NCI-H1105 treated with DMSO at 0.1 percent for 48 hours (cell line): ENCODE data around the gene PSMD12.
A peak's percentile ranks its signal among the peaks of the same experiment; 100 is the strongest.

Source experiments
- DNase-seq: peaks from one replicate; lab custom pipeline; 2025; lab: John Stamatoyannopoulos, UW

Gene PSMD12

DNA sequence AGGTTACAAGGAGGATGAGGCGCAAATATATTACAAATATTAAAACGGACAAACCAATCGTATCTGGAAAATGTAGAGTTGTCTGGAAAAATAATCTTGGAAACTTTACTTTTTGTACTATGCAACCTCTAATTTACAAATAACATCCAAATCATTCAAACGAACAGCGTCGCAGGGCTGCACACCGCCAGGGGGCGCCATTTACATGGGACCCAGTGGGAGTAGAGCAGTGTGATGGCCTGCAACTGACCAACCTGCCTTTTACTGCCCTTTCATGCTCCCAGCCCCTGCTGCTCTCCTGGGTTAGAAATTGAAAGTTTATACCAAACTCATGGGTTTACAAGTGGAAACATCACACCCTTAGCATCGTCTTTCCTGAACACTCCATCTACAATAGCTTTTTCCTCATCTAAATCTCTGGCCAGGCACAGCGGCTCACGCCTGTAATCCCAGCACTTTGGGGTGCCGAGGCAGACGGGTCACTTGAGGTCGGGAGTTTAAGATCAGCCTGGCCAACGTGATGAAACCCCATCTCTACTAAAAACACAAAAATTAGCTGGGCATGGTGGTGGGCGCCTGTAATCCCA is 20.7 kb upstream of the PSMD12 start:
- DNase-seq, result peak; percentile 30

DNA sequence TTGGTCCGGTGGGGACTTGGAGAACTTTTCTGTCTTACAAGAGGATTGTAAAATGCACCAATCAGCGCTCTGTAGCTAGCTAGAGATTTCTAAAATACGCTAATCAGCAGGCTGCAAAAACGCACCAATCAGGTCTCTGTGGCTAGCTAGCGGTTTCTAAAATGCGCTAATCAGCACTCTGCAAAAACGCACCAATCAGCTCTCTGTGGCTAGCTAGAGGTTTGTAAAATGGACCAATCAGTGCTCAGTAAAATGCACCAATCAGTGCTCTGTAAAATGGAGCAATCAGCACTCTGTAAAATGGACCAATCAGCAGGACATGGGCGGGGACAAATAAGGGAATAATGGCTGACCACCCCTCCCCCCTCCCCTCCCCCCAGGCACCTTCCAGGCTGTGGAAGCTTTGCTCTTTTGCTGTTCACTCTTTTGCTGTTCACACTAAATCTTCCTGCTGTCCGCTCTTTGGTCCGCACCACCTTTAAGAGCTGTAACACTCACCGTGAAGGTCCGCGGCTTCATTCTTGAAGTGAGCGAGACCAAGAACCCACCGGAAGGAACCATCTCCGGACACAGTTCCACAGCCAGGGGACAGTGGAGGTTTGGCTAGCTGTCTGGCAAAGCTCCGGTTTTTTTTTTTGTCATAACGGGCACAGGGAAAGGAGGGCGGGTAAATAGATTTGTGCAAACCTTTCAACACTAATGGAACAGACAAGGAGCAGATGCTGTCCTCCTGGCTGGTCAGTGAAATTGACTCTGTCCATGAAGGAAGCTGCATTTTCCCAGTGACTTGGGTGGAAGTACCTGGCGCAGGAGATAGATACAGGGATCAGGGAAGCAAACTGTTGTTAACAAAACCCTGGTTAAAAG is 19.0 kb upstream of the PSMD12 start:
- no peak for DNase-seq

DNA sequence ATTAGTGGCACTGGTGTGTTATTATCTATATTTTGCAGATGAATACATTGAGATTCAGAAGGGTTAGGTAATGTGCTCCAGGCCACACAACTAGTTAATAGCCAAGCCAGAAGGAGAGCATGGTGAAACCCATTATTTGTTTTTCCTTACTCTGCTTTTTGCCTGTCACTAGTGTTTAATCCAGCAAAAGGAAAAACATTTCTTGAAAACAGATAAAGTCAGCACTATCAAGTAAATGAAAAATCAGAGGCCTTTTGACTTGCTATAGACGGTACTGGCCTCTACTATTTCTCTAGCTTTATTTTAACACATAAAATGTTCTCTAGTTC is 15.5 kb upstream of the PSMD12 start:
- DNase-seq, result no peak

DNA sequence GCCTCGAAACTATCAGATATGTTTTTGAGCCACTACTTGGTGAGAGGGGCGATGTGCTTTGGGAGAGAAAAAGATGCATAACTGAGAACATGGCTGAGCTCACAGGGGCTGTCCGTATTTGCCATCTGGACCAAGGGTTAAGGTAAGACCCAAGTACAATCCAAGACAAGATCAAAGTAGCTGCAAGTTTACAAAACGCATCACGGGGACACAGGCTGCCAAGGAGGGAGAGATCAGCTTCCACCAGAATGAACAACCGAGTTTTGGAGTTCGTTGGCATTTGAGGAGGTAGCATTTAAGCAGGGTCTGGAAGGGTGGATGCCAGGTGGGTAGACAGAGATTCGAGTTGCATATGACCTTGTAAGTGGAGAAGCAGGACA is 12.9 kb upstream of the PSMD12 start:
- no peak for DNase-seq

DNA sequence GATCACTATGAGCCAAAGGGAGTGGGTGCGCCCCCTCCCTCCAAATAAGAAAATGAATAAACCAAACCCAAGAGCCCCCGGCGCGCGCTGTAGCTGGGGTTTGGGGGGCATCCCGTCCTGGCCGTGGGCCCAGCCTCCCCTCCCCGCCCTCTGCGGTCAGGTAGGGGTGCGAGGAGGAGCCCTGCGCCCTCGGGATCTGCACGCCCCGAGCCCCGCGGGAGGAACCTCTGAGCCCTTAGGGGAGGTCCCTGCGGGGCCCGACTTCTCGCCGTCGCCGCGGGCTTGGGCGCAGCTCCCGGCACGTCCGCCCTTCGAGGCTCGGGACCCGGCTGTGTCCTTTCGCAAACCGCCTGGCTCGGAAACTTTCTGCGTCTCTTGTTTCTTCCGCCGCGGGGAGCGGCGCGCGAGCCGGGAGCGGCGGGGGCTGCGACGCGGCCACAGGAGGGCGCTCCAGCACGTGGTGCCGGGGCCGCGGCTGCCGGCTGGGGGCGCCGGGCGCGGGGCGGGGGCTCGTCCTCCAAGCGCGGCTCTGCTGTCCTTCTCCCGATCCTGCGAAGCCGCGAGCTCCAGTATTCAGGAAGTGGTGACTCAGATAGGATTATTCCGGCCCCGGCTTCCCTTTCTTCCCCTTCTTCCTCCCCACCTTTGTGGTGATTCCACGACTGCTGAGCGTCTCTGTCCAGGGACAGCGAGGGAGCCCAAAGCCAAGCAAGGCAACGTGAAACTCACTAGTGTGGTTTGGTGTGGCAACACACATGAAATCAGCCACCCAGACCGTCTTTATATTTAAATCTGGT is 12.3 kb upstream of the PSMD12 start:
- DNase-seq, result peak; percentile 57

DNA sequence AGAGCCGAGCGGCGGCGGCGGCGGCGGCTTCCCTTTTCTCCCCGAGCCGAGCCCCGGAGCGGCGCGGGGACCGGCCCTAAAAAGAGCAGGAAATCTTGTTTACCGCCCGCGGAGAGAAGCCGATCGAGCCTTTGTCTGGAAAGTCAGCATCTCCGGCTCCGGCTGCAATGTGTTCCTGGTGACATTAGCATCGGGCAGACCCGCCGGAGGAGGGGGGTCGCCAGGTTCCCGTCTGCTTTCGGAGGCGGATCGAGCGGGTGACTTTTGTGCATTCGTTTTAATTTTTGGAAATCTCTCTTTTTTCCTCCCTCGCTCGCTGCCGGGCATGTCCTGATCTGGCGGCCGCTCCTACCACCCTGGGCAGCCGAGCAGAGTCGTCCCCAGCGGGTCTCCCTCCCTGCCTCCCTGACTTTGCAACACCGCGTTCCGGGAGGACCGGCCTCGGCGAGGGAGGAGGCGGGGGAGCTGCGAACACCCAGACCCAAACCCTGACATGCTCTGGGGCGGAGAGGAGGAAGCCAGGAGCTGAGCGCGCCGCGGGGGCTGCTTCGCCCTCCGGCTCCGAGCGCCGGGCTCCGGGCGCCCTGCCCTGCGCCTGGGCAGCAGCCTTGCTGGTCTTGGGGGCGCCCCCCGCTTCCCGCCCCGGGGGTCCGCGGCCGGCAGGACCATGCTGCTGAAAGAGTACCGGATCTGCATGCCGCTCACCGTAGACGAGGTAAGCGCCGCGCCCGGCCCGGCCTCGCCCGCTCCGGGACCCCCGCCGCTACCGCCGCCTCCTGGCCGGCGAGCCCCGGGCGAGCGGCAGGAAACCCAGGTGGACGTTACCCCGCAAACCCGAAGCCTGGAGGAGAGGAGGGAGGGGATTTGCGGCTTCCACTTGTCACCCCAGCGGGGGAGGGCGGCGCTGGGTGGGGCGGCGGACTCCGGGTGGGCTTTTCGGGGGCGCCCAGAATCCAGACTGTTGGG is 11.4 kb upstream of the PSMD12 start:
- peak; percentile 62 for DNase-seq

DNA sequence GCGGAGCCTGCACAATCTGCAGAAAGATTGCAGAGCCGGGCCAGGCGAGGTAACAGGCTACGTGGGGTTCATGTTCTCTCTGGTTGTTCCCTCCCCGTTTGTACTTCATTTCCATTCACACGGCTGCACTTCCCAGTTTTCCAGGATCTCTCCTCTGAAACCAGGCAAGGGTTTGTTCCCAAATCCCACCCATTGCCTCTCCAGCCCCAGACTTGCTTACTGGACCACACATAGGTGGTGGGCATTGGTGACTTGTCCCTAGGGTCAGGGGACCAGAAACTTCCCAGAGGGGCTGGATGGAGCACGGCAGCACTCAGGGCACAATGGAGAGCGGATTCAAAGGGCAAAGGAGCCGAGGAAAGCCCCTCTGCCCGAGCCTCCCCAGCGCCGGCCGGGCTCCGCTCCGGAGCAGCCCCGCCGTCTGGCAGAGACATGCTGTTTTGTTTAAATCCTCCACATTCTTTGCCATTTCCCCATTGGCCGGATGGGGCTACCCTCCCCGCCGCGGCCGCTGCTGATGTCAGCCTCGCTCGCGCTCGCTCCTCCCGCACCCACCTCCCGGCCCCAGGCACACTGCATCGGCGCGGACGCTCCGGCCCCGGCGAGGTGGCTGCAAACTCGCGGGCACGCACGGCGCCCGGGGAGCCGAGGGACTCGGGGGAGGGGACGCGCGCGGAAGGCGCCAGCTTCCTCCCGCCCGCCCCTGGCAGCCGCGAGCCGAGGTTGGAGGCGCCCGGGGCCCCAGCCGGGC is 10.5 kb upstream of the PSMD12 start, which contains the start of gene PITPNC1:
Gene PITPNC1, plus strand, starts transcription at position 545 of the 751 bp plus-strand sequence.
- peak; percentile 65 for DNase-seq

DNA sequence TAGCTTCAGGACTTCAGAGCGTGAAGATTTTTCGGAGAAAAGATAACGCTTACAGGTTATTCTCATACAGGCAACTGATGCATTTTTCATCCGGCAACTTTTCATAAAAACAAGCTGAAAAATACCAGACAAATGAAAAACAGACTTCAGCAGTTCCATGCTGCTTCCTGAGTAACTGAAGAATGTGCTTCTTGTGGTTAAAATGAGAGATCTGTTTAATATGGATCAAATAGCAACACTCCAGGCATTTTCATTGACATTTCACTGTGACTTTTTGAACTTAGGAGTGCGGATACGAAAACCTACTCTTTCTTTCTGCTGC is 10.0 kb upstream of the PSMD12 start:
- no peak for DNase-seq

DNA sequence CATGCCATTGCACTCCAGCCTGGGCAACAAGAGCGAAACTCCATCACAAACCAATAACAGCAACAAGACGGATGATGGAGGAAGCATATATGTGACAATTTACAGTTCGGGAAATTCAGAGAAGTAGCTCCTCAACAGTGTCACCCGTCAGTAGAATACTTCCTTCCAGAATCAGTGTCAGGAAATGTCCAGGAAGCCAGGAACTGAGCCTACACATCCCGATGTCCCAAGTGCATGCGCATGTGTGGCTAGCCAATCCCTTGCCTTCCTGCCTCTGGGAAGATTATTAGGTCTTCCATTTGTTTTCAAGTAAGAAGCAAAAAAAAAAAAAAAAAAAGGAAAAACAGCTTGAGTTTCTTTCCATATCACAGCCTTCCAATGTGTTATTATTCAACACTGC is 9.3 kb upstream of the PSMD12 start:
- DNase-seq, result no peak

DNA sequence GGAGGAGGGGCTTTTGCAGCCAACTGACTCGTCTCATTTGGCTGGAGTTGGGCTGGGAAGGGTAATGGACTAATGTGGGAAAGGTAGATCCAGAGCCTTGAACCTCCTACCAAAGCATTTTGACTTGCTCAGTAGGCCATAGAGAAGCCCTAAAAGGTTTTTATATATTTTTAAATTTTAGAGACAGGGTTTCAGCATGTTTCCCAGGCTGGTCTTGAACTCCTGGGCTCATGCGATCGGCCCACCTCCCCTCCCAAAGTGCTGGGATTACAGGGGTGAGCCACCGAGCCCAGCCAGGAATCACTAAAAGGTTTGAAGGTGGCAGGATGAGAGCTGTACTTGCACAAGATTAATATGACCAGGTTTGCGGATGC is 8.7 kb upstream of the PSMD12 start:
- no peak for DNase-seq

DNA sequence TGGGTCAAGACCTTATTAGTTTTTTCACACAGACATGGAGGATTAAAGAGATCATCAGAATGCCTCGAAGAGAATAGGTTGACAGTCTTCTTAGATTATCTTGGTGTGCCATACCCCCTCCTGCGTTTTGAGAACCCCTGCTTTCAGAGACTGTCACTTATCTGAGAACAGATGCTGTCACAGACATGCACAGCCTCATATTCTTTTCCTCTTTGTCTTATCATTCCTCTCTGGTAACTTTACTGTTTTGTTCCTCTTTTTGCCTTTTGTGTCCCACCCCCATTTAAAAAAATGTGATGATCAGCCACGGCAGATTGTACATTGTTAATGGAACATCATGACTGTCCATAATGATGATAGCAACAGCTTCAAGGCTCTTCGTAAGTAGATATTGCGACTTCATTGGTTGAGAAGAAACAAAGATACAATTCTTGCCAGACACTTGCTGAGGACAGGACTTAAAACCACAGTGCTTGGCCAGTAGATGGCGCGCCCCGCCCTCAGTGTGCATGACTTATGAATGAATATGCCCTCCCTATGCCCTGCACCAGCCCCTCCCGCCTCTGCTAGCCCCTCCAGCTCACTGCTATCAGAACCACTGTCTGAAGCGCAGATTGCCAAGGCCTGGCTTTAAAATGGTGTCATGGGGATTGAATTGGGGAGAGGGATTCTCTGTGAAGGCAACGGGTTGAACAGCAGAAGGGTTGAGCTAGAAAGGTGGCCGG is 8.1 kb upstream of the PSMD12 start:
- DNase-seq, result peak; percentile 43

DNA sequence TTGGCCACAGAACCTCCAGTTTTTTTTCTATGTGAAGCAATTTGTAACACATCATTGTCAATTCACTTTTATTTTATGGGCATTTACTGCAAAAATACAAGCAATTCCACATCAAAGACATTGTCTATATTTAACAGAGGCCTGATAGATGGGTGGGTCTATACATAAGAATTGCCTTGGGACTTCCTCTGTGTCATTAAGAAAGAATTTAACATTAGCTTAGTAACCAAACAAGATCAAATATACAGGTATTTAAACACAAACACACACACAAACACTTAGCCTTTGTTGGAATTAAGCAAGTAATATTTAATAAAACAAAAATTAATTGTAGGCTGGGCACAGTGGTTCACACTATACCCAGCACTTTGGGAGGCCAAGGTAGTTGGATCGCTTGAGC is 6.4 kb upstream of the PSMD12 start:
- DNase-seq, result no peak

DNA sequence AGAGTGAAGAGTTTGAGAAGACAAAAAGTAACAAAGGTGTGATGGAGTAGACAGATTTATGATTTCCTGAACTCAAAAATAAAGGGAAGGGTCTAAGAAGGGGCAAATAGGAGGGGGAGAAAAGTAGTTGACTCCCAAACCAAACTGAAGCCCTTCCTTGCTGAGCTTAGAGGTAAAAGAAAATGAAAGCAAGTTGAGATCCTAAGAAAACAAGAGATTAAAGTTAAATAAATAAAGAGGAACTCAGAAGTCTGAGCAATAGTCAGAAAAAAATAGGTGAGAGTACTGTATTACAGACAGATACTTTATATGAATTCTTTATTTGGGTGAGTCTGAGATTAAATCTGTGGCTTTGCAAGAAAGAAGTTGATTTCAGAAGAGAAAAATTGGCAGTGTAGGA is 3.3 kb upstream of the PSMD12 start:
- no peak for DNase-seq

DNA sequence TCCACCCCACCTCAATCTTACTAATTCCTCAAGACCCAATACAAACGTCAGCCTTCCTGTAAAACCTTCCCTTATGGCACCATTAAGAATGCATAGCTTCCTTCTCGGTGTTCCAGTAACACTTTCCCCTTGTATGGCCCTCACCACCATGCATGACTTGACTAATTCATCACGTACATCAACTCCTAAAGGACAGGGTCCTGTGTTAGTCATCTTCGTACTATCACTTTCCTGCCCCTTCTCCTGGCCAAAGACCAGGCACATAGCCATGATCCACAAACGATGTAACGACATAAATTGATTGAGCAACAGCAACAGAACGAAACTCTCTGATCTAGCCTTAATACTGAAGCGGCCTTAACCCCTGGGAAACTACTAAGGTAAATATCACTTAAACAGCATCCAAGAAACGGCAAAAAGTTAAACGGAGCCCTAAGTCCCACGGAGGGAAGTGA is 612 bp downstream of the PSMD12 start:
- no peak for DNase-seq

DNA sequence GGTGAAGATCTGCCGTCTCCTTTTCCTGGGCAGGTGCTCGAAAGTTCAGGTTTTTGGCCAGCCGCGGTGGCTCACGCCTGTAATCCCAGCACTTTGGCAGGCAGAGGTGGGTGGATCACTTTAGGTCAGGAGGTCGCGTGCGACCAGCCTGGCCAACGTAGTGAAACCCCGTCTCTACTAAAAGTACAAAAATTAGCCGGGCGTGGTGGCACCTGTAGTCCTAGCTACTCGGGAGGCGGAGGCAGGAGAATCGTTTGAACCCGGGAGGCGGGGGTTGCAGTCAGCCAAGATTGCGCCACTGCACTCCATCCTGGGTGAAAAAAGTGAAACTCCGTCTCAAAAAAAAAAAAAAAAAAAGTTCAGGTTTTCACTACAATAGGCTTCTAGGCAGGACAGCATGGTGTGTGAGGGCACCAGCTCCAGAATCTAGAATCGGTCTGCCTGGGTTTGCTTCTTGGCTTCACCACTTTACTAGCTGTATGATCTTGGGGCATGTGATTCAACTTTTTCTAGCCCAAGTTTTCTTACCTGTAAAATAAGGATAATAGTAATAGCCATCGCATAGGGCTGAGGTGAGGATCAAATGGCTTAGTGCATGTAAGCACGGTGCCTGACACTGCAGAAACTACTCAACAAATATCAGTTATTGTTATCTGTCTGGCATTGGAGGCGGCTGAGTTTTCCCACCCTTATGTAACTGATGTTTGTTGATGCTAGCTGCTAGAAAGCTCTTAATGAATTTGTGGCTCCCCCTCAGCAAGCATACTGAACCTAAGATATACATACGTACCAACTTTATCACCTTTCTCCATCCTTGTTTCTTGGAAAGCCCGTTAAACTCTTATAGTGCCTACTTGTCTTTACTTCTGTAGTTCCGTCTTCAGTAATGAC is 1.3 kb downstream of the PSMD12 start:
- DNase-seq, result no peak

DNA sequence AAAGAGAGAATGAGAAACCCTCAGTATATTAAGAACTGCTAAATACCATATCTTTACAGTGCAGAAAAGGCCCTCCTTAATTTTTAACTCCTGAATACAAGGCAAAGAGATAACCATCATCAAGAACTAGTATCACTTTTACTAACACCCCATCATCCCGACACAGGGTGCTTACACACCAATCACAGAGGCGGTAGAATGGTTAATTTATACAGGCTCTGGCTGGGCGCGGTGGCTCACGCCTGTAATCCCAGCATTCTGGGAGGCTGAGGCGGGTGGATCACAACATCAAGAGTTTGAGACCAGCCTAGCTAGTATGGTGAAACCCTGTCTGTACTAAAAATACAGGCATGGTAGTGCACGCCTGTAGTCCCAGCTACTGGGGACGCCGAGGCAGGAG is 4.2 kb downstream of the PSMD12 start:
- DNase-seq, result no peak

DNA sequence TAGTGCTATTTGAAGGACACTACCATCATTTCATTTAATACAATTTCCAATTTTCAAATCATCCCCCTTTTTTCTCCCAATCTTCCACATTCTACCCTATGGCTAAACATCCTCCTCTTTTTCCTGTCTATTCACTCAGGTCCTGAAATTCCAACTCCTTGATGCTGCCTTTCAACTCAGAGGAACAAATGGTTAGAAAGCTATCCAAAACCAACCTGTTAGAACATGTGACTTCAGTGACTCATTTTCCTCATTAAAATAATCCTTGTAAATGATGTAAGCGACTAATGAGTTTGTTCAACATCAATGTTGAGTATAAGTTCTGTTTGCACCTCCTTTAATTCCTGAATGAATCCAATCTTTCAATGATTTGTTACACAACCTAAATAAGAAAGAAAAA is 5.5 kb downstream of the PSMD12 start:
- no peak for DNase-seq

DNA sequence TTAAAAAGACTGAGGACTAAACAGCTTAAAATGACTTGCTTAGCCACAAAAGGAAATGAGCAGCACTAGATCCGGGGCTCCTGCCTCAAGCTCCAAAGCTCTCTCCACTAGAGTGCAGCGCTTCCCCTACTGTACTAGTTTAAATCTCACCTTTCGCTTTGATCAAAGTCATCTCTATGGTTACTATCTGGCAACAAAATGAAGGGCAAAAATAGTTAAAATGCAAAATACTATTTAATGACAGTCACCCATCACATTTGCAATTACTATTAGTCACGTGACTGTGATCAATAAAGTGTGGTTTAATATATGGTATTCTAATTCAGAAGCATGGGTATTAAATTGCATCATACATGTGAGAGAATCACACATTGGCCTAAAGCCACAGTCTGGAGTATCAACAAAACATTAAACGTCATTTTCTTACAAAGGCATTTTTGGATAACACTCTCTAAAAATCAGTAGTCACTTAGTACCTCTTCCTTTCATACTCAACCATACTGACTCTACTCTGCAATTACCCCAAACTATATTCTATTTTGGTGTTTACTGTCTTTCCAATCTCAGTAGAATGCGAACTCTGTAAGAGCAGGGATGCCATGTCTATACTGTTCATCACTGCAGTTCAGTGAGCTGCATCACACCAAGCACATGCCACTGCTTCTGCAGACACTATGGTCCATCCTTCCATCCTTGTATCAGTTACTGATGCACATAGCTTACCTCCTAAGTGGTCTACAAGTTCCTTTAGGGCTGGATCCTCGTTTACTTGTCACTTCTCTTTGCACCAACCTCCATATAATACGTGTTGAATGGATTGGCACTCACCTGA is 6.2 kb downstream of the PSMD12 start:
- DNase-seq, result no peak

DNA sequence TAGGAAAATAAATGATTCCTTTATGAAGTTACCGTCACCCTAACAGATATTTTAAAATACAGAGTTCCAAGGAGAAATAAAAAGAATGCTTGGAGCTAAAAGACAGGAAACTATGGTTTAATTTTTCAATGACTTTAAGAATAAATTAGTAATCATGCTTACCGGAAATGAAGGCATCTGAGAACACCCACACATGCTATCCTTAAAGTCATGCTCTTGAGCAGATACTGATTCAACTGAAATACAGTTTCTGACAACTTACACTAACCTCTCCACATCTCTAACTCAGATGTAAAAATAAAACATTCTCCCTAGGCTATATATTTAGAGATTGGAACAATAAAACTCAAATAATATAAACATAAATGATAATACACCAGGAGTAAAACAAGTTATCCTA is 7.8 kb downstream of the PSMD12 start:
- no peak for DNase-seq
